HG03571 (cell line): ENCODE data around the gene AOPEP.

Experiments used
- ATAC-seq: cut with Tn5 transposase; IDR thresholded peaks from one replicate; pipeline ENCODE4 v1.9.1; 2021; ENCODE audit not compliant: unreplicated experiment

Gene AOPEP

DNA sequence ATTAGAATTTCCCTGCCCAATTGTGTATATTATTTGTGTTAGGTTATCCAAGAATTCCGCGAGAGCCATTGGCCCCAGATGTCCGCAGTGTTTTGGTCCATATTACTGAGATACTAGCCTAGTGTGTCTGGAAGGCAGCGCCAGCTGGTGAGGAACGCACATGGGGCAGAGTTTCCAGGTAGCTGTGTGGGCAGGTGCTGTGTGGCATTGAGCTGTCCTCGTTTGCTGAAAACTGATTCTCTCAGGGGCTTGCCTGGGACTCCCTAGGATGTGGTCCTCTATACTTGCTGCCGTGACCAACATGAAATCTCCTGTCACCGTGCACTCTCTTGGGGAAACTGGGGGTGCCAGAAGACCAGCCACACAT lies 302.3 kb downstream of the AOPEP start:
- no peak for ATAC-seq

DNA sequence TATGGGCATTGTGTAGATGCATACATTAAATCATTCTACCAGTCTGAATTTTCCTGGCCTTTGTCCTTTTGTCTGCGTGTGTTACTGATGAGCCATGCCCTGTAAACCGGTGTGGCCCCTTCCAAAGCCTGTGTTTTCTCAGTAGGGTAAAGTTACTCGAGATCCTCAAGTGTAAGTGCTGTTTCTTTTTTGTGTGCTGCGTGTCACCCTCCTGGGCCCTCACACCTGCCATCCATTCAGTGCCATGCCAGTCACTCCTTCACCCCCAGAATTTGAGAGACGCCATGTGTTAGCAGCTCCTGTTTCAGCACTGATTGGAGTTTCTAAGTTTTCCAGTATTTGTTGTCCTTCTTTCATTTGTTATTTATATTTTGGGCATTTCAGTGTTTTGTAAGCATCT lies 302.8 kb downstream of the AOPEP start:
- no peak for ATAC-seq

DNA sequence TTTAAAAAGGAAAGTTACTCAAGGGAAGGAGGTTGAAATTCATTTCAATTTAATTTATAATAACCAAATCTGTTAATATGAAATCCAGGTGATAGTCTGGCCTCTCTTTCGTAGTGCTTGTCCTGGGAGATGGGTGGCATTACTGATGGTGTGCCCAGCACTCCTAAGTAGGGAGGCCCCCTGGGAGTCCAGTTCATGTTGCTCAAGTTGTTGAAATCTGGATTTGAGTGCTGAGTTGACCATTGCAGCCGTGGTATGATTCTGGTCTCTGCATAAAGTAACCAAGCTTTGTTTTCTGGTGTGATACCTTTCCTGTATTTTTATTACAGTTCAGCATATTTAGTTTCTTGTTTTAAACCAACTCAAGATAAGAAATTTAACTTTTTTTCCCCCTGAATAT lies 303.2 kb downstream of the AOPEP start:
- no peak for ATAC-seq

DNA sequence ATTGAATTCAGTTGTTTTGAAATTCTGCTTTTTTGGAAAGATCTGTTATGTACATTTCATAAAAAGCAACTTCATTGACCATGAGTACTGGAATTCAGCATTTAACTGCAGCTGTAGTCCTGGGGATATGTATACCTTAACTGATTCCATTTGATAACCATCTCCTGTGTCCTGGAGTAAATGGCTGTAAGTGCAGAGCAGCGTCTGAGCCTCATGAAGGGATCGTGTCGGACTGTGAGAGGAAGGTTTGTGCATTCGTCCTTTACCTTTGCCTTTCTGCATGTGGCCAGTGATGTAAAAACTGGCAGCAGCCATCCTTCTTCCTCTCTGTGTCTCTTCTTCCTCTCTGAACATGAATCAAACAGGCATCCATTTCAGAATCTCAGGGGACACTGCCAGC lies 303.8 kb downstream of the AOPEP start:
- no peak for ATAC-seq

DNA sequence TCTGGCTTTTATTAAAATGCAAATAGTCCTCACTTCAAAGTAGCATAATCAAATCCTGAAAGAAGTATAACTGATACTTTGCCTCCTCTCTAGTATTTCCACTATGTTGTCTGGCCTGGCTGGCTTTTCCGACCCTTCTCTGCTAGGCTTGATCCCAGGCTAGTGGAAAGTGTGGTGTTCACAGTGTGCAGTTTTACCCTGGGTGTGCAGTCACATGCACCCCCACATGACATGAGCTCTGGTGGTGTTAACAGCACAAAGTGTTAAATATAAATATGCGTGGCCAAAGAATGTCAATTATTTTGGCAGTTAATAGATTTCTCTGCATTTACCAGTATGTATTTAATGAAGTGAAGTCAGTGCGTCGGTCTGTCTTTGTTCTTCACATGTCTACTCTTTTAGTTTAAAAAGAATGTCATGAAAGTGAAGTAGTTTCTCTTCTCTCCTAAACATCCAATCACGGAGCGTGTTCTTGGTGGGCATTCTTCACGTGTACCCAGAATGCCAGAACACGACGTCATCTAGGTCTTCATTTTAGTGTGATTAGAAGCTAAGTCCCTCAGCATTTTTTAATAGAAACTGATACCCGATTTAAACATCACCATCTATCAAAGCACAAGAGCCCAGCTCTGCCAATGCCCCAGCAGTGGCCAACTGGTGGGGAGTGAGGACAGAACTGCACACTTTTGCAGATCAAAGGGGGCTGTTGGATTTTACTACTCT lies 304.6 kb downstream of the AOPEP start:
- no peak for ATAC-seq

DNA sequence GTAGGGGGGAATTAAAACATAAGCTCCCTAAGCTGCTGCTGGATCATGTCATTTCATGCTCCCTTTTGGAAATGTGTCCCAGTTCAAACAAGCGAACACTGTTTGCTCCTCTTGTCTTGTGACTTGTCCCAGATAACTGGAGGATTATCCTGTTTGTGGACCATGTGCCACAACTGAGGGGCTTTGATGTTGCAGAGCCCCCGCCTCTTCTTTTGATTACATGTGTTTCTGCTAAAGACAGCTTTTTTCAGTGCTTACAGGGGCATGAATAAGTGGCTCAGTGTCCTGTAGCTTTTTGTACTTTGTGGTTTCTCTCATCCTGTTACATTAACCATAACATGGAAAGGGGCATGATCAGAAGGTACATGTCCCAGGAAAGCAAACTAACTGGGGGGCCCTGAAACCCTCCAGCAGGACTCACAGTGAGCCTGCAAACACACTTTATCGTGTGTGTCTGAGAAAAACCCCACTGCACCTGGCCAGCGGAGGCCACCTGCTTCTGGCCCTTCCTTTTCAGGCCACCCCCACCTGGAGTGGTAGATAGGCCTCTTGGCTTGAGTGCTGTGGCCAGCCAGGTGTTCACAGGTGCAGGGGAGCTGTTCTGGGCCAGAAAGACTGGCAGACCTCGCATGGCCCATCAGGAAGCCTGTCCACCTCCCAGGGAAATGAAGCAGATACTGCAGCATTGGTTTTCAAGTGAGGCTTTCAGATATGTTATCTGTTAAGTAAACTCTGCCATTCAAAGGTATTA lies 305.4 kb downstream of the AOPEP start:
- ATAC-seq: no peak

DNA sequence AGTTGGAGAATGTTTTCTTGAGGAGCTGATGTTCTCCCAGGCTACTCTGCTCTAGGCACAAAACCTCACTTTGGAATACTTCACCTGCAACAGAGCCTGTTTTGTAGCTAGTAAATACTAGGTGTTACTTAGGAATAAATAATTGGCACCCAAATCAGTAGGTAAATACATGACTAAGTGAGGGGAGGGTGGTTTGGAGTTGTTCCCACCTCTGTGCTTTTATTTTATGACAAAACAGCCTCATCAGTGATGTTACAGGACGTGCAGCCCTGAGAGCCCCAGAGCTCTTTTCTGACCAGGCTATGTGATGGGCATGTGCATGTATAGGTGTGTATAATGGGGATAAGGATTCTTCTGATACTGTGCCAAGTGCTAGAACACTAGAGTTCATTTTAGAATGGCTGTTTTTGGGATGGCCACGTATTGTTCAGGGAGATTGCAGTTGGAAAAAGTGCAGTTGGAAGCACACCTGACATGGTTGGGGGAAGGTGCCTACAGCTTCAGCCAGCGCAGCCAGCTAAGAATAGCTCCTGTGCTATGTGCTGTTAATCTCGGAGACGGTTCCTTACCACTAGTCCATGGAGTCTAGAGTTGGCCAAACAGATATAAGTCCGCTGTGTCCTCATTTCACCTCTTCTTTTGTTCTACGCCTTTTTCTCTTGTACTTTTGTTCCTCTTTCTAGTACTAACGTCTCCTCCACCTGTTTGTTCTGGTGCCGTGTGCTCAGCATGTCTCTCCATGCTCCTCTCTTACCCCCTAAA lies 306.3 kb downstream of the AOPEP start:
- ATAC-seq: no peak

DNA sequence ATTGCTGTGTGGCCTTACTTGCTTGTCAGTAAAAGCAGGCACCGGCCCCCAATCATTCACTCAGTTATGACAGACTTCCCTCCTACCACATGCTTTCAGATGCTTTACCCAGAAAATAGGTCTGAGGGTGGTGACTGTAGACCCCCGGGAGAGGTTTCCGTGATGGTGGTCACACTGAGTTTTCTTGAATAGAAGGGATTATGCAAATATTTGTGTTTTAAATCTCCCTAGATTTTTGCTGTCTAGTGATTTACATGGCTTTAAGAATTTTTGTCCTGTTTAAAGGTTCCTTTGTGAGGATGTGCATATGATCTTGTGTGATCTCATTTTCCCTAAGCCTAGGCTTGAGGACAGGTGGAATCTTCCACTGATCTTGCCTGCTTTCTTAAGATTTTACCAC lies 309.3 kb downstream of the AOPEP start:
- ATAC-seq: no peak

DNA sequence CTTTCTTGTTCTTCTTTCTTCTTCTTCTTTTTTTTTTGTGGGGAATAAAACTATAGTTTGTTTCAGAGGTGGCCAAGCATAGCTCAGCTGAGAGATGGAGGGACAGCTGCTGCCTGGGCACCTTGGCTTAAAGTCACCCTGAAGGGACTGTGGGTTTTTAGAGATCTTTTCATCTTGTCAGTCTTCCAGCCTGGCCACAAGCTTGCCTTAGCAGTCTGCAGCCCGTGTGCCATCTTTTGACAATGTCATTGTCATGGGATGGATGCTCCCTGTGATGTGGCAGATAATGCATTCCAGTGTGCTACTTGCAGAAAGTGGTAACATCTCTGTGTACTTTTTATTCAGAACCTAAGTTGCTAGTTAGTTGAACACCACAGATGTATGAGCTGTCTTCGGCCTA lies 310.2 kb downstream of the AOPEP start:
- ATAC-seq: no peak

DNA sequence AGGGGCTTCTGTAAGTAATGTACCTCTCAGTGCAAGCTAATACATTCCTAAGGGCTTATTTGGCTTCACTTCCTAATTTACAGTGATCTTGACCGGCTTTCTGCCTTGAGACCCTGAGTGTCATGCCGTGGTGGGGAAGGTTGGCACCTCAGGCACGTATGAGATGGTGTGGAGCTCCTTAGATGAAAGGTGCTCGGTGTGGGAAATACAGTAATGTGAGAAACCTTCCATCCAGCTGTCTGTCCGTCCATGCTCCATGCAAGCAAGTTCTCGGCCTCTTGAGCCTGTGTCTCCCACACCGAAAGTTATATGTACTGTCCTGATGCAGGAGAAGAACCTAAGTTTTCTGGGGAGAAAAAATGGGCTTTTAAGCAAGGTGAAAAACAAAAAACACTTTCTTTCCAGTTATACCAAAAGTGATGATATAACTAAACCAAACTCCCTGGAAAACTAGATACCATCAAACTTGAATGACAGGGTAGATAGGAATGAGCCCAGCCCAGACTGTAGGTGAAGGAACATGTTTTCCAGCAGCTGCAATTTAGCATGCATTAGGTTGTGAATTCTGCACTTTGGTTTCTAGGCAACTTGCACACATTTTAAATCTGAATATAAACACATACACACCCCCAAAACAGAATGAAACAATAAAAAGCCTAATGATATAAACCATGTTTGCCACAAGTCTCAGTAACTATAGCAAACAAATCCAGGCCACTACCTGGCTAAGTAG lies 311.5 kb downstream of the AOPEP start:
- no peak for ATAC-seq

DNA sequence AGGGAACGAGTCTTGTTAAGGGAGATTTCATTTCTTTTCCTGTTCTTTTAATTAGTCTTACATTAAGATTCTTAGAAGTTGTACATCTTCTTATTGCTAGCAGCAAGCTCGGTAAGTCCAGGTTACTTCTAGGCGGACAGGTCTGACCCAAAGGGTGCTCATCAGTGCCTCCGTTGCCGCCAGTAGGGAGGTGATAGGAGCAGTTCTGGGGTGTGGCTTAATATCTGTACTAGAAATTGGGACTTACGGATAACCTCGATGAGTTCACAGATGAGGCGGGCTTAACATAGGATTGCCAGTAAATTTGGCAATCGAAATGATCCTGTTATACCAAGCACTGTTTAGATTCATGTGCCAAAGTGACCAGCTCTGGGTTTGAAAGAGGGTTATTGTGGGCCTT lies 312.2 kb downstream of the AOPEP start:
- no peak for ATAC-seq

DNA sequence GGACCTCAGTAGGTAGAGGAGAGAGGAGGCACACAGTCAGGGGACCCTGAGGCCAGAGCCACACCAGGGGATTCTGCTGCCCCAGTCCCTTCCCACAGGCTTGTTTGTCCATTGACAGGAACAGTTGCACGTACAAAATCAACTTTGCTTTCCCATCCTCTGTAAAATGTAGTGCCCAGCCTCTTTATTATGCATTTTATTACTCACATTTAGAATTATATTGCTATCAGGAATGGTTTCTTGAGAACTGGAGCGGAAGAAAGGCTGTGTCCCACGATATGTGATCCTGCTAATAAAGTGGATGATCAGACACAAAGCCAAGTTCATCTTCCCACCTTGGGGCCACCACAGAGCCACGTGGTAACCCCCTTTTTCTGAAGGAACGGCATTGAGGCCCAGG lies 313.6 kb downstream of the AOPEP start:
- no peak for ATAC-seq

DNA sequence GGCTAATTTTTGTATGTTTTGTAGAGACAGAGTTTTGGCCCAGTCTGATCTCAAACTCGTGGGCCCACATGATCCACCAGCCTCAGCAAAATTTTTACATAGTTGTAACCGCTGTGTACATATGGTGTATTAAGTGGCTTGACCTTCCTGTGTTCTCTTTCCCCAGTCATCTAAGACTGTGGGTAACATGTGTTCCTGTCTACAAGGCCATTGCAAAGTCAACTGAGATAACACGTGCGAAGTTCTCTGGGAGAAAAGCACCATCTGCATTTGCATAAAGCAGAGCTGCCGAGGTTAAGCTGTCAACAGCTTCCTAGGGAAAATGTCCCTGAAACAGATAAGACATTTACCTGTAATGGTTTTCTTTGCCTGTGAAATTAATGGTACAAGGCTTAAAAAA lies 317.3 kb downstream of the AOPEP start:
- ATAC-seq: no peak

DNA sequence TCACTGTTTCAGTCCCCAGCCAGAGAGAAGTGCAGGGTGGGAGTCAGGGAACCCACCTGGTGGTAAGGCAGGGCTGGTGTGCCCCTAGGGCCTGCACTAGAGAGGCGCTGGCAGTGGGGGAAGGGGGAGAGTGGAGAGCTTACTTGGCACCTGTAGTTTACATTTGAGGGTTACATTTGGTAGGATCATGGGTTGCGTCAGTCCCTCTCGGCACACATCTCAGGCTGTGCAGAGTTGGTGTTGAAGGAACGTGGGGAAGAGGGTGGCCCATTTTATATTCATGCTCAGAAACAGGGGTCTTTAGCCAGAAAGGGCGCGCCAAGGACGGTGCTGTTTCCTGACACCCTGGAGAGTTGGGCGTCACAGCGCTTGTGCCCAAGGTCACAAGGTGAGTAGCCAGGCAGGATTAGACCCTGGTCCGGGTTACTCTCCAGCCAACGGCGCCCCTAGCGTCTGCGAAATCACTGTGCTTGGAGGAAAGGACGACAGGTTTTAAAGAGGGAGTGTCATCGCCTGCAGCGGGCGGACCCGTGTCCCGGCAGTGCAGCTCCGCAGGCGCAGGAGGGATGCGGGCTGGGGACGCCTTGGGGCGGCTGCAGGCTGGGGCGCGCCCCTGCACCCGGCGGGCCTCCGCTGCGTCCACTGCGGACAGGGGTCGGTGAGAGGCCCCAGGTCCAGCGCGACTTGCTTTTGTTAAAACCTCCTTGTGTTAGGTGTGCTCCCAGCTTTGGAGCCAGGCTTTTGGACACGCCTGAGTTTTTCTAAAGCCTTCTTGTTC lies 318.4 kb downstream of the AOPEP start:
- ATAC-seq: no peak

DNA sequence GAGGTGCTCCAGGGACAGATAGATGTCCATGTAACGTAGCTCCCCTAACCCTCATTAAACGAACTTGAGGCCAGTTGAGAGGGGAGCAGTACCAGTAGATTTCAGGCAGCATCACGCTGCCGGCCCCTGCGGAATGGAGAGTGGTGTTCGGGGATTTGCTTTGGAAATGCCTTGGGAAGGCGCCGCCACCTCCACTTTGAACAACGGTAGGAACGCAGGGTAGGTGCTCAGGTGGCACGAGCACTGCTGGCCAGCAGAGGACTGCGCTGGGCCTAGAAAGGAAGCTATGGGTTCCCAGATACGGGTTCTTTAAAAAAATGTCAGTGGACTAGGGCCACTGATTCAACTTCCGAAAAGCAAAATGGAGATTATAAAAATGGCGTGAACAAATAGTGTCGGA lies 319.3 kb downstream of the AOPEP start:
- ATAC-seq: no peak

DNA sequence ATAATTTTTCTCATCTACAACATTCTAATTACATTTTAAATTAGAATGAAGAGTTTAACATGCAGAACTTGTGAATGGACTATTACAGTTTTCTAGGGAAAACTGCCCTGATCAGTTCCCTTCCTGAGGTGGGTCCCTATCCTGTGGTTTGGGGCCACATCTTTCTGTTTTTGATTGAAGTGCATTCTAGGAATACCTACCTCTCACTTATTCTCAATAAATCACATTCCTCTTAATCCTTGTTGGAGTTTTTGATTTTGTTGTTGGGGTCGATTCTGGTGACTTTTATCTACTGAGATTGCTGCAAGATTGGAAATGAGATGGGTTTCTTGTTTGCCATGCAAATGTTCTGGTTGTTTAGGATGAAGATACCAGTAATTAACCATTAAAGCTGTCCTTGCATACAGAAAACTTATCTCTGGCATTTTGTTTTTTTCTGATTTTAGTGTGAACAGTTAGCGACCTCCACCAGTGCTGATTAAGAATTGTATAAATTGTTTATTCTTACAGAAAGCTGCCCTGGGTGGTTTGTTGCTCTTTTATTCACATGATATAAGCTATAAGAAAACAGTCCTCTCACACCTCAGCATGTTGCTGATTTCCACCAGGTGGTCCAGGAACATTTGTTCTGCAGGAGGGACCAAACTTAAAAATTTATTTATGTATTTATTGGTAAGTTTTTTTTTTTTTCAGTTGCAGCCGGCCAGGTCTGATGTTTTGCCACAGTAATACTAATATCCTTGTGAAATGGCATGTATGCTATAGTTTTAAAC lies 321.1 kb downstream of the AOPEP start:
- no peak for ATAC-seq

DNA sequence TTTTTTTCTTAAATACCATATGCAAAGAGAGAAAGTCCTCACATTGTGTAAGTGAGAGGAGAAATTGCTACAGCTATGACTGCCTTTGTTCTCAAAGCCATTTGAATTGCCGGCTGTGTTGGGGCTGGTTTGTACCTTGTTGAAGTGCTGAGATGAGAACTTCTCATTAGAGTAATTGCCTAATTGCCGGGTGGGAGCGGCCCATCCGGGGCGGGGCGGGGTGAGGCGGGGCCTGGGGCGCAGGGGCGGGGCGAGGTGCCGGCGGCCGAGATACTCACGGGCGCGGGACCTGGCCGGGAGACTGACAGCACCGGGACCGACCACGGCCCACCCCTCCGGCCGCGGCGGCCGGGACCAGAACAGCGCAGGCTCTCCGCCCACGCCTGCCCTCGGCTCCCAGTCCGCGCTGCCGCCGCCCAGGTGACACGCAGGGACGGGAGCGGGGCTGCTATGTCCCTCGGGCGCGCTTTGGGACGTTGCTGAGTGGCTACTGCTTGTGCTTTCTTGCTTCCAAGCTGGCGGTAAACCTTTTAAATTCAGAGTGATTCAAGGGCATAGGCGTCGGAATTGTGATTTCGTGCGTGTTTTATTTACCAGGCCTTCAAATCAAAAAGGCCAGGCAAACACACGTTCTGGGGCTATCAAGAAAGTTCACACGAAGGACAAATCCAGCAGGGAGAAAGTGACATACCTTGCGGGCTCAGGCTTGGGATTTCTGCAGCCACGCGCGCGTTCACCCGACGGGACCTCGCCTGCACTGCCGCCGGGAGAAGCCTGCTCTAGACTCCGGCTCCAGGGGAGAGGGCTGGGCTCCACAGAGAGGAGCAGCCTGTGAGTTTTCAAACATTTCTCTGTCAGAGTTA lies 322.0 kb downstream of the AOPEP start:
- ATAC-seq: peak; percentile 72

DNA sequence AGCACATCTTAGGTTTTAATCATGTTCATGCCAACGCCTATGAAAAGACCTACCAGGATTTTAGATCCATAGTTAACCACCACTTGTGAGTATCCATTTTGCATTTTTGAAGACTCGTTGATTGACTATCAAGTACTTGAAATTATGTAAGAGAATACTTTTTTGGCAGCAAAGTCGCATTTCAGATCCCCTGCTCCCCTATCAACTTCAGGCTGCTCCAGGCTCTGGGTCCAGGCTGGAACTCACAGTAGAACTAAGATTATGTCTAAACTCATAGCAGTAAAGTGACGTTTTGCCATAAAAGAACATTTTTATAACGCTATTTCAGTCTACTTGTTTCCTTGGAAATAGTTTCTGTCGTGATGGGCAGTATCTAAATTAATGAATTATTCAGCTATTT lies 323.3 kb downstream of the AOPEP start:
- ATAC-seq: no peak
